ENCODE measurements around the gene SLC5A5.
A peak's percentile ranks its signal among the peaks of the same experiment; 100 is the strongest.

SLC5A5 gene

GRCh38 chr19:17938092-17938845, 66.5 kb downstream of the SLC5A5 start:
- Histone ChIP-seq H4K20me1 (peaks cover 6% of the 10 kb centered on the region; the same call in 1 of the 2 replicates), H3K4me3 (no peak overlapping the region), H3K27me3 (no peaks in the 10 kb centered on the region), H3K27ac (no peak overlapping the region), H3K36me3 (peaks cover 69% of the 10 kb centered on the region), H3K4me1 (peaks cover 13% of the 10 kb centered on the region), H3K9me3 (no peaks in the 10 kb centered on the region), H3K4me2 (no peak overlapping the region), H3K9ac (no peak overlapping the region)
- no peak for TF ChIP-seq Cebpa-rat (IDR thresholded peaks at IDR 0.05)

DNA sequence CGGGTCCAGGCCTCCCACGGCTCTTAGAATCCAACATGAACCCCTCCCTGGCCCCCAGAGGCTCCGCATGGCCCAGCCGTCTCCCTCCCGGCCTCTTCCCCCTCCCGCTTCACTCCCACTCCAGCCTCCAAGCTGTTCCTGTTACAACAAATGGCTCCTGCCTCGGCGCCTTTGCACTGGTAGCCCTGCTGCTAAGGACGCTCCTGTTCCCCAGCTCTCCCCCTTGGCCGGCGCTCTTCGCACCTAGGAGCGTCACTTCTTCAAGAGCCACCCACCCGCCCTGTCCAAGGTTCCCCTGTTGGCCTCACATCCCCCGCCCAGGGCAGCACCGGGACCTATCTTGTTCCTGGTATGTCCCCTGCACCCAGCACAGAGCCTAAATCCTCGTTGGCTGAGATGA, 70.4 kb downstream of the SLC5A5 start:
- H3K27ac ChIP-seq, result no peak overlapping the region
- H3K4me1 ChIP-seq, result peaks cover 21% of the 10 kb centered on the region
- peaks cover 70% of the 10 kb centered on the region for H3K36me3 ChIP-seq
- H4K20me1 ChIP-seq, result peaks cover 6% of the 10 kb centered on the region; the same call in 1 of the 2 replicates
- no peak overlapping the region for H3K4me3 ChIP-seq
- H3K27me3 ChIP-seq, result no peaks in the 10 kb centered on the region
- H3K9me3 ChIP-seq, result no peaks in the 10 kb centered on the region
- H3K9ac ChIP-seq, result no peak overlapping the region
- H3K4me2 ChIP-seq, result no peak overlapping the region
- TF ChIP-seq Cebpa-rat (IDR thresholded peaks at IDR 0.05), result no peak

DNA sequence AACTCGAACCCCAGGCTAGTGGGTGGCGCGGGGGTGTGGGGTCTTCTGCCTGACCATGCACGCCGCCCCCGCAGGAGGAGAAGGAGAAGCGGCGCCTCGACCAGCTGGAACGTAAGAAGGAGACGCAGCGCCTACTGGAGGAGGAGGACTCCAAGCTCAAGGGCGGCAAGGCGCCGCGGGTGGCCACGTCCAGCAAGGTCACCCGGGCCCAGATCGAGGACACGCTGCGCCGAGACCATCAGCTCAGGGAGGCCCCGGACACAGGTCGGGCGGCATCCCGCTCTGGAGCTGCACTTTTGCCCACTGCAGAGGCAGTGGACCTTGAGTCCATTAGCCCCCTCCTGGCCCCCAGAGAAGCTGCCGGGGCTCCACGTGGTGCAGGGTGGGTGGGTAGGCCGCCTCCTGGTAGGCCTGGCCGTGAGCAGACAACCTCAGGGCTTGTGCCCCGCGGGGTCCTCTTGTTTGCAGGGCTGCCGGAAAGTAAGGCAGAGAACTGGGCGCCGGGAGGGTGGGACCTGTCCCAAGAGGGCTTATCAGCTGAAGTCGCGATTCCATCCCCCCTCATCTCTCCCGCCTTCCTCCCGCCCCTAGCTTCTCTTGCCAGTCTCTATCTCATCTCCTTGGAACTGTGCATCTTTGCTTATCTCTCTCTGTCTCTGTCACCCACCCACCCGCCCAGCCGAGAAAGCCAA, 71.0 kb downstream of the SLC5A5 start:
- H3K27me3 ChIP-seq, result no peaks in the 10 kb centered on the region
- no peak overlapping the region for H3K9ac ChIP-seq
- H4K20me1 ChIP-seq, result peaks cover 4% of the 10 kb centered on the region; the same call in 1 of the 2 replicates
- peaks cover 64% of the 10 kb centered on the region for H3K36me3 ChIP-seq
- no peak overlapping the region for H3K4me3 ChIP-seq
- no peaks in the 10 kb centered on the region for H3K9me3 ChIP-seq
- TF ChIP-seq Cebpa-rat (IDR thresholded peaks at IDR 0.05), result no peak
- no peak overlapping the region for H3K27ac ChIP-seq
- H3K4me2 ChIP-seq, result no peak overlapping the region
- H3K4me1 ChIP-seq, result peaks cover 25% of the 10 kb centered on the region

DNA sequence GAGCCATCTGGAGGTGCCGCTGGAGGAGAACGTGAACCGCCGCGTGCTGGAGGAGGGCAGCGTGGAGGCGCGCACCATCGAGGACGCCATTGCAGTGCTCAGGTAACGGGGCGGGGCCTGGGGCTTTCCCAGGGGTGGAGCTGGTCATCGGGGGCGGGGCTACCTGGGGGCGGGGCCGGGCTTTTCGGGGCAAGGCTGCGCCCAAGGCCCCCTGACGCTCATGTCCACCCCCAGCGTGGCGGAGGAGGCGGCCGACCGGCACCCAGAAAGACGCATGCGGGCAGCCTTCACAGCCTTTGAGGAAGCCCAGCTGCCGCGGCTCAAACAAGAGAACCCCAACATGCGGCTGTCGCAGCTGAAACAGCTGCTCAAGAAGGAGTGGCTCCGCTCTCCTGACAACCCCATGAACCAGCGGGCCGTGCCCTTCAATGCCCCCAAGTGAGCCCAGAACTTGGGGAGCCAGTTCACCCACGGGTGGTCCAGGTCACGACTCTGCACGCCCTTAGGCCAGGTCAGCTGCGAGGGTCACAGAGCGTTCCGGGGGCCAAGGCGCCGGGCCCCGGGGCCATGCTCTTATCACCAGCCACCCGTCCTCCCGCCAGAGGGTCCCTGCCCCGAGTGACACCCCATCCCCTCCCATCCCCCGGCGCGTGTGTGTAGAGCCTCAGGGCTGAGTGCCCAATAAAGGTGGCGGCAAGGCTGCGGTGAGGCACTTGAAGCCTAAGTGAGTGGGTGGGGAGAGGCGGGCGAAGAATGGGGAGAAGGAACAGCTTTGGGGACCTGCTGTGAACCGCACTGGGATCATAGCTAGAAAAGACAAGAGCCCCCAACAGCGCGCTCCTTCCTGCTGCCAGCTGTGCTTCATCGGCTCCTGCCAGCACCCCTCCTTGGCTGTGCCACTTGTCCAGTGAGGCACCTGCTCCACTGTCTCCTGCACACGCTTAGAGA, 71.8 kb downstream of the SLC5A5 start:
- H3K9ac ChIP-seq, result no peak overlapping the region
- H3K9me3 ChIP-seq, result no peaks in the 10 kb centered on the region
- H3K36me3 ChIP-seq, result peaks cover 61% of the 10 kb centered on the region
- H3K4me3 ChIP-seq, result no peak overlapping the region
- peaks cover 25% of the 10 kb centered on the region for H3K4me1 ChIP-seq
- no peaks in the 10 kb centered on the region for H4K20me1 ChIP-seq
- TF ChIP-seq Cebpa-rat (IDR thresholded peaks at IDR 0.05), result no peak
- peaks cover under 1% of the 10 kb centered on the region; the same call in 1 of the 2 replicates for H3K27me3 ChIP-seq
- no peak overlapping the region for H3K4me2 ChIP-seq
- H3K27ac ChIP-seq, result no peak overlapping the region

DNA sequence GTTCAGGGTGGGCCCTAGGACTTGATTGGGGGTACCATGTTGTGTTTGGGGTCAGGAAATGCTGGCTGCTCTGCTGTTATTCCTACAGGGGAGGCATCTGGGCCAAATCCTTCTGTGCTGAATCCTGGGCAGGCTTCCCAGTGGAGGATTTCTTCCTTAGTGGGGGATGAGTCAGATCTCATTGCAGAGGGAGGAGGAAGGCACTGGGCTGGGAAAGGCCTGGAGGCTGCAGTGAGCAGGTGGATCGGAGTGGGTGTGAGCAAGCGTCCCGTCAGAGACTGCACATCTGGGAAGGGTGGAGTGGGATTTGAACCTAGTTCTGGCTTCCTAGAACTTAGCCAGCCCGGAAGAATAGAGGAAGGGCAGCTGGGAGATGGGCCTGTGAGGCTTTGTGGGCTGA, 72.6 kb downstream of the SLC5A5 start:
- H3K36me3 ChIP-seq, result peaks cover 56% of the 10 kb centered on the region
- no peak overlapping the region for H3K27ac ChIP-seq

More for the DNA sequence above, 72.6 kb downstream of the SLC5A5 start:
- H3K4me2 ChIP-seq, result no peak overlapping the region
- peaks cover 3% of the 10 kb centered on the region; the same call in 1 of the 2 replicates for H4K20me1 ChIP-seq
- peaks cover 8% of the 10 kb centered on the region for H3K27me3 ChIP-seq
- H3K4me1 ChIP-seq, result peaks cover 32% of the 10 kb centered on the region
- no peak for TF ChIP-seq Cebpa-rat (IDR thresholded peaks at IDR 0.05)
- H3K9me3 ChIP-seq, result no peaks in the 10 kb centered on the region
- H3K9ac ChIP-seq, result peak overlapping the region; percentile 12; the same call in 1 of the 2 replicates
- H3K4me3 ChIP-seq, result no peak overlapping the region
